HG03066 (cell line): ENCODE data around the gene CORIN.
"Not testable (repeated sequence)": the region's sequence is repeated elsewhere in the genome, so short reads cannot be mapped to it uniquely, and the experiment has no call there.

Experiments used
- ATAC-seq: cut with Tn5 transposase; IDR thresholded peaks from one replicate; pipeline ENCODE4 v1.9.1; 2021; ENCODE audit warnings: low read depth; ENCODE audit not compliant: unreplicated experiment

Gene CORIN

DNA sequence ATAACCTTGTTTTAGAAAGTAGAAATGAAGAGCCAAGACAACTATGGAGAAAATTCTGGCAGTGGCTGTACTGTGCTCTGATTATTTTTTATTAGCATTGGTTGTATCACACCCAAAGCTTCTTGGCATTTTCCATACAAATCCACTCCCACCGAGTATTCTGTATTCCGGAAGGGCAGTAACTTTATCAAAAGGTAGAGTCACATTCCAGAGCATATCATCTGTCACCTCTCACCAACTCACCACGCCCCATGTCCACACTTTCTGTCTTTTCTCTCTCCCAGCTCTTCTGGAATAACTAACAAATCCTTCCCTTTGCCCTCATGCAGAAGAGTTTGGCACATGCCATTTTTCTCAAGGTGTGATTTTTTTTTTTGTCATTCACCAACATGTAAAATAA is 52.7 kb downstream of the CORIN start:
- ATAC-seq, result no peak

DNA sequence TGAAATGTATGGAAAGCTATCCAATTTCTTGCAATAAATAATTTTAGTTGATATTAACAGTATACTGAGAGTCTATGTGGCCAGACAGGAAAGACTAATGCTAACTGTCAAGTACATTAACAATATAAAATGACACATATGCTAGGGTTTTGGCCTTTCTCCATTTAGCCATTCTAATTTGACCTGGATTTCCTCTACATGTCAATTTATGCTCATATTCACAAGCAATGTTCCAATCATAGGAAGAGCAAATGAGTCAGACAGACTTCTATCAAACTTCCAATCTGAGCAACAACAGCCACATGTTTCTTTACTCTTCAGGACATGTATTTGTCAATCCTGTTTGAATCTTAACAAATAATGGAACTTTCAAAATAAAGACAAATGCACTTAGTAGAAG is 53.6 kb downstream of the CORIN start:
- no peak for ATAC-seq

DNA sequence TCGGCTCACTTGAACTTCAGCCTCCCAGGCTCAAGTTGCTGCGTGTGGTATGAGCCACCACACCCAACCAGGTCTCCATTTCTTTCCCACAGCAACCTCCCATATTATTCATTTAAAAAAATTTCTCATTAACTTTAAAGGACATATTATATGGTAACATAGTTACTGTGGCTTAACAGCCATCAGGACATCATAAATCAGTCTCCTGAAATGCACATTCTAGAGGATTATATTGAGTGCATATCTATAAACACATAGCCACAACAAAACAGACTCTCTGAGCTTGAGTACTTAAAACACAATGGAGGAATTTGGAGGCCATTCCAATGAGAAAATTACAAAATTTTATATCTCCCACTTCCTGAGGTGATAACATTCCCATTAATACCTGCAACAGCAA is 61.5 kb downstream of the CORIN start:
- no peak for ATAC-seq

DNA sequence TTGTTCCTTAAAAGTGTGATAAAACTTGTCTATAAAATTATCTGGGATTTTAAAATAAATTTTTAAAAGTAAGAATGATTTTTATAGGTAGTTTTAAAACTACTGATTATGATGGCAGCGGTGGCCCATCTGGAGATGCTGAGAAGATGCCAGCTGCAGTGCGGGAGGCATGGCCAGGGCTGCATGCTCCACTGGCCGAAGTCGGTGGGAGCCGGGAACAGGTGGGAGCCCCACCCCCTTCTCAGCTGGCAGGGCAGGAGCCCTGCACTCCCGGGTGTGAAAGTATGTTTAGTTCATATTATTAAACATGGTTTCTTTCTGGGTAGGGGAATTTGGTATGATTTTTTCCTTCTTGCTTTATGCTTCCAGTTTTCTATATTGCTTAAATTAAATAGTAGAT is 63.8 kb downstream of the CORIN start:
- no peak for ATAC-seq

DNA sequence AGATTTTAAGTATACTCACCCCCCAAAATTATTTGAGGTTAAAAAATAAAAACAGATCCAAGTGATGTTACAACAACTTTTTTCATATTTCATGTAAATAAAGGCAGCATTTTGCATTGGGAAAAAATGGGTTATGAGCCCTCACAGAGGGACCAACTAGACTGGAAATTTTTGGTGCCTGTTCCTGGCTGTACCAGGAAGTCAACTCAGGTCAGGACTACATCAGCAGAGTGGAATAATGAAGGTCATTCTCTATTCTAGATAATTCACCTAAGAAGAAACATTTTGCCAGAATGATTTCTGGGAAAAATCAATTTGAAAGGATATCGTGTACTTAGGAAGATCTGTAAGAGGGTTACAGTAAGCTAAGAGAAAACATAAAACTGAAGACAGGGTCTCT is 66.8 kb downstream of the CORIN start:
- ATAC-seq, result no peak

DNA sequence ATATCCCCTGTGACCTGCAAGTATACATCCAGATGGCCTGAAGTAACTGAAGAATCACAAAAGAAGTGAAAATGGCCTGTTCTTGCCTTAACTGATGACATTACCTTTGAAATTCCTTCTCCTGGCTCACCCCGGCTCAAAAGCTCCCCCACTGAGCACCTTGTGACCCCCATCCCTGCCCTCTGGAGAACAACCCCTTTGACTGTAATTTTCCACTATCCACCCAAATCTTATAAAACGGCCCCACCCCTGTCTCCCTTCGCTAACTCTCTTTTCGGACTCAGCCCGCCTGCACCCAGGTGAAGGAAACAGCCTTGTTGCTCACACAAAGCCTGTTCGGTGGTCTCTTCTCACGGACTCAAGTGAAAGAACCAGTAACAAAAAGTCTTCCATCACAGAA is 69.9 kb downstream of the CORIN start:
- not testable (repeated sequence) for ATAC-seq

DNA sequence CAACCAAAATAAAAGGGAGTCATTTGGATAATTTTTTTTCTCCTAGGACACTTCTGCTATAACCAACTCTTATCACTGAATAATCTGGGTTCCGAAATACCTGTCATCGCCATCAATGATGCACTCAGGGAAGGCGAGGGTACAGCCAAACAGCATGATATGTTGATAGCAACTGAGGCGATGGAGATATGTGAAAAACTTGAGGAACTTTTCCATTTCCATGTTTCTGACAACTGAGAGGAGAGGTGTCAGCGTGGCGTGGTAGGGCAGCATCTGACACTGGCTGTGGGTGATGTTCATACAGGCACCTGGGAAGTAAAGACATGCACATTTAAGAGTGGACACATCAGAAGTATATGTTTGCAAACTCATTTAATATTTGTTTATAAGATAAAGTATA is 74.6 kb downstream of the CORIN start:
- no peak for ATAC-seq

DNA sequence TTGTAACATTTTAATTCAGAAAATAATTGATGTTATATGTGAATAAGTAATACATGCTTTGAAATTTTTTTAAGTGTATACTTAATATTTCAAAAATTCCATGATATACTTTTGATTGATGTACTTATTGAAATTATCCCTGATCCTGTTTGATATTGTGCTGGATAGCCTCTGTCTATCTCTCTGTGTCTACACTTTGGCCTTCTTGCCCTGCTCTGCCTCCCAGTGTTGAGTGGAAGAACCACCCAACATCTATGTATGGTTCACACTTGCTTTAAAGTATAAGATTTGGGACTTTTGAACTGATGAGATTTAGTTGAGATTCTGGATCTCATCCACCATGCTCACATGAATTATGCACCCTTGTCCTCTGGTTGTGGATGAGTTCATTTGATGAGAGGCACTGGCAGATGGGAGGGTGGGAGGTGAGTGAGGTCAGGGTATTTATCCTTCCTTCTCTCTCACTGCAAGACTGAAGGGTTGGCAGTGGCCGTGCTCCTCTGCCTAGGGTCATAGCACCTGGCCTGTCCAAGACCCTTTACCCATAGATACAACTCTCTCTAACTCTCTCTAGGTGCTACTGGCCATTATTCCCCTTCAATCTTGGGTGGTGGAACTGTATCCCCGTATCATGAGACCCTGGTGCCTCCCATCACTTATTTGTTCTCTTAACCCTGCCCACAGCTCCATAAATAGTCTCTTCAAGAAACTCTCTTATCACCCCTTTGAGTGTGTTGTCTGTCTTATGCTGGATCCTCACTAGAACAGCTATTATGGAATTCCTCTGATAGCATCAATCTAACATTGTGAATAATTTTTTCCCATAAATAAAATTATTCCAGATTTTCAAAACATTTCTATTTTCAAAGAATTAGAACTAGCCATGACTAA is 75.2 kb downstream of the CORIN start:
- ATAC-seq, result no peak

DNA sequence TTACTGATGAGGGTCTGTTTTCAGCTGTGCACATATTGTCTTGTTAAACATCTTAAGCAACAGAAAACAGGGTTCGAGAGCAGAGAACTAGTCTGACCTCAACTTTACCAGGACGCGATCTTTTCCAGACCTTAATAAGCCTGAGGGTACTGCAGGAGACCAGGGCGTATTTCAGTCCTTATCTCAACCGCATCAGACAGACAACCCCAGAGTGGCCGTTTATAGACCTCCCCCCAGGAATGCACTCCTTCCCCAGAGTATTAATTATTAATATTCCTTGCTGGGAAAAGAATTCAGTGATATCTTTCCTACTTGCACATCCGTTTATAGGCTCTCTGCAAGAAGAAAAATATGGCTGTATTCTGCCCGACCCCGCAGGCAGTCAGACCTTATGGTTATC is 84.6 kb downstream of the CORIN start:
- not testable (repeated sequence) for ATAC-seq

DNA sequence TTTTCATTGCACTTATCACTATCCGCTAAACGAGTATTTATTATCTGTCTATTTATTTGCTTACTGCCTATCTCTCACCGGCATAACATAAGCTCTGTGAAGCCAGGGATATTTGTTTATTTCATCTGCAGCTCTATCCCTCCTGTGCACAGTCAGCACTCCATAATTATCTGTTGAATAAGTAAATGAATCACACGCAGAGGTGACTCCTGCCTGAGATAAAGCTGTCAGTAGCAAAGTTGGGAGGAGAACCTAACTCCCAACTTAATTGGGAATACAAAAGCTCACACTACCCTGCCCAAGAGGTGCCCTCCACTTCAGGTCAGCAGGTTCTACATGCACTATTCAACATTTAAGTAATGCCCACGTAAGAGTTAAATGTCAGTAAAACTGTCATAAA is 85.7 kb downstream of the CORIN start:
- ATAC-seq, result no peak

DNA sequence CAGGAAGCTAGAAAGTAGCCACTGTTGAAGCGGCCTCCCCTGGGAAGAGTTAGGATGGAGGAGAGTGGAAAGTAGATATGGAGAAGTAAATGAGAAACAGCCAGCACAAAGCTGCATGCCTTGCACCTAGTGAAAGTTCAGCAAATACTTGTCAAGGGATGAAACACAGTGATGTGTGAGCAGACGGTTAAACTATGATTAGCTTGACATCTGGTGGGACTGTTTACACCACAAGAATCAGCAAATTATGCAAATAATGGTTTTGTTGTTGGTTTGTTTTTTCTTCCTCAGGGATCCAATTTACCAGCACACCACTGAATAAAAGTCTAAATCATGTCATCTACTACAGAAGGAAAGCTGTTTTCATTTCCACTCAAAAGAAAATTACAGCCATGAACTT is 87.1 kb downstream of the CORIN start:
- ATAC-seq, result no peak

DNA sequence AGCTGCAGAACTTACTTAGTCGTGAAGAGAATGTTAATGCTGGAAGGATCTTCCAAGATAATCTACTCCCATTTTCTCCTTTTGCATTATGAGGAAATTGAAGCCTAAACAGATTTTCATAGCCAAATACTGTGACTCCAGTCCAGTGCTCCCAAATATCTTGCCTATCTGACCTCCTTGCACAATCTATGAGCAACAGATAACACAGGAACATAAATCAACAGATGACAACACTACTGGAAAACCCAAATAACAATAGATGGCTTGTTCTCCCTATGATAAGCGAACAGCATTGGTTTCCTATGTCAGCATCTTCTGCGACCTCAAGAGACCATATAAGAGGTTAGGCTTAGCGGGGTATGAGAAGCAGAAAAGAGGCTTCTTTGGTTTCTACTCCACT is 88.0 kb downstream of the CORIN start:
- no peak for ATAC-seq

DNA sequence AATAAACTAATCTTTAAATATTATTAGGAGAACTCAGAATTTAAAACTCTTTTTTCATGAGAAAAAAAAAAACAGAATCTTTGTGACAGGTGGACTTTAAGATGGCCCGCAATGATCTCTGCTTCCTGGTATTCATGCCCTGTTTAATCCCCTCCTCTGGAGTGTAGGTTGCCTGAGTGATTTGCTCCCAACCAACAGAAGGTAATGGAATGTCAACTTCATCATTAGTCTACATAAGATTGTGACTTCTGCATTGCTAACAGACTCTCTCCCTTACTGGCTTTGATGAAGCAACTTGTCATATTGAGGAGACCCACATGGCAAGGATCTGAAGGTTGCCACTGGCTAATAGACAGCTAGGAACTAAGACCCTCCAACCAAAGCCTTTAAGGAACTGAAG is 88.8 kb downstream of the CORIN start:
- ATAC-seq, result no peak

DNA sequence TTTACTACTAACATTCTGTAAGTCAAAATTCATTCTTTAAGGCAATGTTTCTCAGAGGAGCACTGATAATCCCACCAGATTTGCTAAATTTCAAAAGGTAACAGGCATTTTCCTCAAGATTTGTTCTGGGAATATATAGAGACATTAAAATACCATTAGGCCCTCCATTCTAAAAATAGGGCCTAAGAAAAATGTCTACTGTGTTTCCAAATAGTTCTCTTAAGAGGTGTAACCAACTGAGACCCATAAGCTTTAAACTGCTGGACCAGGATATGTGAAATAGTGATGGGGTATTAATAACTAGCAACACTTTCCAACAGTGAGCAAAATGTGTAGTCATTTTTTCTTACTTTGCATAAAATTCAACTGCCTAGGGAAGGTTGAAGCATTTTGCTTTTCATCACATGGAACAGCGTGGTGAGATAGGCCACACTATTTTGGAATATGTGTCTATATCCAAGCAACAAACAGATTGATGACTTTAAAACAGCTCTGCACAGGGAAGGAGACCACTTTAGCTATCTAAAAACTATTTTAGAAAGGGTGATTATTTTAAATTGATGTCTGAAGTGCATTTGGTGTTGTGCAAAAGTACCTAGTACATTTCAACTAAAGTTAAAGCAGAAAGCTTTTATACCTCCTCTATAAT is 89.9 kb downstream of the CORIN start:
- no peak for ATAC-seq

DNA sequence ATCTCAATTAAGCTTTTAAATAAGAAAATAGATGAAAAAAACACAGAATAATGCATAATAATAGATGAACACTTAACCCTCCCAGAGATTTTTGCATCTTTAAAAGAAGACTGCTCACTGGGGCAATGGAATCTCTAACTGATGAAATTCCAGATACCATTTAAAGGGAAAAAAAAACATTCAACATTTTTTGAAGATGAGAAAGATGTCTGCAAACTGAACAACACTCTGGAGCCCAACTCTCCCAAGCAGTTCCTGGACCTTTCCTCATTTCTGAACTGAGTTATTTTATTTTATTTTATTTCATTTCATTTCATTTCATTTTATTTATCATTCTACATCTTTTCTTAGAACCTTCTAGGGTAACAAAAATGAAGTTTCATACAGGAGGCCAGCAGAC is 90.7 kb downstream of the CORIN start:
- no peak for ATAC-seq

DNA sequence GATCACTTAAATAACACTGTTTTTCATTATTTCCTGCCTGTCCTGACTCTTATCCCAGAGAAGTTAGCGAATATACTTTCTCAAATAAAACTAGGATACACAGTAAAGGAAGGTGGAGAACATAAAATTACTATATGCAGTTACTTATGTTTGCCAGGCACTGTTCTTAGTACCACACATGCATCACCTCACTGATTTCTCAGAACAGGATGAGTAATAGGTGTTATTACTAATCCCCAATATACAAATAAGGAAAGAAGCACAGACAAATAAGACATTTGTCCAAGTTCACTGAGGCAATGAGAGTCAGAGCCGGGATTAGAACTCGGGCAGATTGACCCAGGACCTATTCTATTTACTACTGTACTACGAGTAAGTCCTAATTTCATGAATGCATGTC is 91.7 kb downstream of the CORIN start:
- no peak for ATAC-seq

DNA sequence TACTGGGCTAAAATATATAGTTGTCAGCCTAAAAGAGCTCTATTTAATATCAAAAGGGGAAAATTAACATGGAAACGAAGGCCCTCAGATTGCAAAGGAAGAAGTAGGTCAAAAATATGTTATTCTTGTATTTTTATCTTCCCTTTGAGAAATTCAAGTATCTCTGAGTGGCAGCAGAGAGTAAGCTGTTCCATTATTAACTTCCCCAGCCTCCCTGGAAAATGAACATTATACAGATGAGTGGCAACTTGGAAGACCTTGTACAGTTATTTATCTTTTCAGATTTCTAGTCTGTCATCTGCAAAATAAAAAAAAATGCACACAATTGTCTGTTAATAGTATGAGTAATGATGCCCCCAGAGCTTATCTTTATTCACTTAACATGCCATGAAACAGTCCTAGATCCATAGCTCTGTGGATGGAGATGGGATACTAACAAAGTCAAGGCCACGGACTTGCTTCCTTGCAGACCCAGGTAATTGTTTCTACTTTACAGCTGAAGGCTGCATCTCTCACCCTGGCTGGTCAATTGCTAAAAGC is 93.0 kb downstream of the CORIN start:
- ATAC-seq, result no peak

DNA sequence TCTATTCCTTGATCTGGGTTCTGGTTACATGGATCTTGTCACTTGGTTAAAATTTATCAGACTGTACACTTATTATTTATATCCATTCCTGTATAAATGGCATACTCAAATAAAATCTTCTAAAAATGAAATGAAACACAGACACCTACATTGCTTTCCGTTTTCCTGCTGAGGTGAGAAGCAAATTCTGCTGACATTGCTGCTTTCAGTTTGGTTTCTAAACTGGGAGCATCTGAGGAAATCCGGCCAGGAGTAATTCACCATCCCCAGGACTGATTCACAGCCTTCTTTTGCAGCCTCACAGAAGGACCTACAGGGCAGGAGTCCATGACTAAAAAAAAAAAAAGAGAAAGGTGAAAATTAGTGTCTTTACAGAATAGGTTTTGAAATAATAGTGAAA is 93.6 kb downstream of the CORIN start:
- no peak for ATAC-seq

DNA sequence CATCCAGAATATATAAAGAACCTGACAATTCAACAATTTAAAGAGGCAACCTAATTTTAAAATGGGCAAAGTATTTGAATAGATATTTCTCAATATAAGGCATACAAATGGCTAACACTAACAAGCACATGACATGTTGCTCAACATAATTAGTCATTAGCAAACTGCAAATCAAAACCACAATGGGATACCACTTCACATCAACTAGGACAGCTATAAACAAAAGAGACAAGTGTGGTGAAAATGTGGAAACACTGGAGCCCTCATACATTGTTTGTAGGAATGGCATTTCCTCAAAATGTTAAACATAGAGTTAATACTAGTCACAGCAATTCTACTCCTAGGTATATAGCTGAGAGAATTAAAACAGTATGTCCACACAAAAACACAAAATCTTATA is 96.7 kb downstream of the CORIN start:
- no peak for ATAC-seq

DNA sequence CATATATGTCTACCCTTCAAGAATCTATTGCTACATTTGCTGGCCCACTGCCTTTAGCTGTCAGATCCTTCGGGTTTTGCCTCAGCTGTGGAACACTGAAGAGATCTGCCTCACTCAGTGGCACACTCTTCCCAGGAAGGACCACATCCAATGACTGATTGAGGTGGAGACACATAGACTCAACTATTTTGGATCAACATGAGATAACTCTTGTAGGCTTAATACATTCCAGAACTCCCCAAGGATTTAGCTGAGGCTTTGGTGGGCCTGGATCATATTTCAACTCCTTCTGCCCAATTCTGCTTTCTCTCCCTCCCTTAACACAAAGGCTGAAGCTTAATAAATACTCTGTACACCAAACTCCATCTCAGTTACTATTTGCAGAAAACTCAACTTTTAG is 100.5 kb downstream of the CORIN start:
- no peak for ATAC-seq

DNA sequence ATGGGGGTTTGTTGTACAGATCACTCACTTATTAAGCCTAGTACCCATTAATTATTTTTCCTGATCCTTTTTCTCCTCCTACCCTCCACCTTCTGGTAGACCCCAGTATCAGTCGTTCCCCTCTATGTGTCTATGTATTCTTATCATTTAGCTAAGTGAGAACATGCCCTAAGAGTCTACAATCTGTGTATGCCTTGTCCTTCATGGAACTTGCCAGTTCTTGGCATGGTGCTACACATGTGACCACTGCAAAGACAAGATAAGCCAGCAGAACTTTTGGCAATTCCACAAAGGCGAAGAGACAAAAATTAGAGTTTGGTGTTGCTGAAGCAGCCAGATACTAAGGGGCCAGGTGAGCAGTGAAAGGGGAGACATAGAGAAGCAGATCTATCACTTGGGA is 101.3 kb downstream of the CORIN start:
- no peak for ATAC-seq

DNA sequence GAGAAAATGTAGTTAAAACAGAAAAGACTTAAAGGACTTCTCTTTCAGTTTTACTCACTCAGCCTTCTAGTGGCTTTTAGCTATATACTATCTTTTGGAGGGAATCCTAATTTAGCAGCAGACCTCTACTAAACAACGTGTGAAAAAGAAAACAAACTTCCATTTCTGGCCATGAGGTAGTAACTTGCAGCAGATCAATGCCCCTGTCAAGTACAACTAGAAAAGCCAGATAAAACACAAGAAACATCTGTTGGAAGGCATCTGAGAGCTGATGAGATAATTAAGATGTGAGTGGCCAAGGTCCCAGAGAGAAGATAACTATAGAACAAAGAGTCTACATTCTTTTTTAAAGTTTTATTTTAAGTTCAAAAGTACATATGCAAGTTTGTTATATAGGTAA is 101.7 kb downstream of the CORIN start:
- ATAC-seq, result no peak
